Left cardiac atrium (tissue), 4 donors: ENCODE results near the gene IL37. TPM values are rescaled to one million over a fixed set of nuclear protein-coding genes. Genes with fewer than 3 reads are reported as not detected.

Source experiments
- ATAC-seq, 2 donors: fragments of 200-7000 bp; cut with Tn5 transposase; one replicate each; pipeline ENCODE4 v1.9.1; 2020; ENCODE audit warnings: mild to moderate bottlenecking in 2 of 2, moderate library complexity in 2 of 2
- DNase-seq: peaks from one replicate; pipeline ENCODE4 v3.0.0-alpha.2; 2020
- intact Hi-C, 2 donors: fragments of 100-400 bp; cut with DNase I; formaldehyde crosslinking; loops; one replicate each; pipeline versions ENCODE4 v1.14.1 to v1.15.1; 2022 to 2023
- total RNA-seq, 2 donors: library from RNA; stranded (reverse); fragmentation: NEBNext Ultra II Directional; extraction: Animal tissue kit (Norgen Biotek cat#: 25700); gene quantifications; one replicate each; pipeline ENCODE4 v1.2.1, GENCODE V29; 2021
- donor health status: DM: no; HTN: yes; CAD: no.
- donor health status: DM: no; HTN: yes; CAD: no; lungs with severe emphysema.
- donor health status: DM: yes; HTN: yes; CAD: no.
- donor health status: Dilated cardiomyopathy.

Gene IL37
- total RNA-seq, 2 donors from 2014 or later: not detected

DNA sequence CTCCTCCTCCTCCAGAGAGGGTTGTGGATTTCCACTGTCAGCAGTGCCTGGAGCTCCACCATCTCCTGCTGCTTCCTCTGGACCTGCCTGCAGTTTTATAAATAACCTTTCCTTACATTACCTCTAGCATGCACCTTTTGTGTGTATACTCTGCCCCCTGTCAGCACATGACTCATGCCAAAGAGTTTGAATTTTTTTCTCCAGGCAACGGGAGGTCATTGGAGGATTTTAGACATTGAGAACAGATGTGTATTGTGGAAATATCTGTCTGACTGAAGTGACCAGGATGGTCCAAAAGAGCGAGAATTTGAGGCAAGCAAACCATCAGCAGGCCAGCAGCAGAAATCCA is 31.7 kb downstream of the IL37 start:
- intact Hi-C loops: loop anchor here (5.0 to 10.0 kb wide), 2 partner anchors 190 to 198 kb away; no protein-coding TSS in a partner anchor
- ATAC-seq (no peak), DNase-seq (no peak)

DNA sequence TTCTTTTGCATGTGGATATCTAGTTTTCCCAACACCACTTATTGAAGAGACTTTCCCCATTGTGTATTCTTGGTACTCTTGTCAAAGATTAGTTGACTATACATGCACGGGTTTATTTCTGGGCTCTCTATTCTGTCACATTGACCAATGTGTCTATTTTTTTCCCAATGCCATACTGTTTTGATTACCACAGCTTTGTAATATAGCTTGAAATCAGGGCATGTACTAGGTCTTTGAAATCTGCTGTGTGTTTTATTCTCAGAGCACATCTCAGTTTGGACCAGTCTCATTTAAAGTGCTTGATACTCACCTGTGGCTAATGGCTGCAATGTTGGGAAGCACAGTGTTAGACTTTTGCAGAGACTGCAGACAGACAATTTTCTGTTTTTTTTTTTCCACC is 34.0 kb downstream of the IL37 start:
- ATAC-seq (no peak), DNase-seq (no peak)
- intact Hi-C loops: loop anchor here (5.0 to 10.0 kb wide), 2 partner anchors 193 to 200 kb away; no protein-coding TSS in a partner anchor

DNA sequence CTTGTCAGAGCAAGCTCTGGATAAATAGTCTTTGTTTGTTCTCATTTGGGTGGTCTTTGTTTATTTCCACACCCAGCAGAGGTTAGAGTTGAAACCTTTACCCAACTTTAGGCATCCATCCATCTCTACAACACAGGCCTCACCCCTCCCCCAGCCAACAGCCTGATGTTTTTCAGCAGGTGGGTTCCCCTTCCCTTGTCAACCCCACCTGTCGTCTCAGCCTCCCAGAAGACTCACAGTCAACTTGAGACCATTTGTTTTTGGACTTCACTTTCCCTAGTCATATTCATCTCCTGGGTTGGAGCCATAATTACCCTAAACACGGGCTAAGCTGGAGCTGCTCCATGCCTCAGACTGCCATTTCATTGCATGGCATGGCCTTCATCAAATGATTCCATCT is 35.1 kb downstream of the IL37 start:
- ATAC-seq: no peak

DNA sequence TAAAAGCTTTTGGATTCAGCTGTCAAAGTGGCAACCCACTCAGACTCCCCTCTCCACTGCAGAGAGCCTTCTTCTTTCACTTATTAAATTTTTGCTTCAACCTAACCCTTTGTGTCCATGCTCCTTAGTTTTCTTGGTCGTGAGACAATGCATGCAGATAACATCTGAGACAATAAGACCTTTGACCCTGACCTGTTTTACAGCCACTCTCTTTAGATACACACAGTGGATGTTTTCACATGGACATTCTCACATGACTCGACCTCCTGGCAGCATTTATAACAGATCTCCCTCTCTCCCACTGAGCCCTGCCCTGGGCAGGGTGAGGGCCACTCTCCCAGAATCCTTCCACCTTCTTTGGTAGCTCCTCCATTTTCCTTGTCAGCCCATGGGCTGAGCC is 36.4 kb downstream of the IL37 start:
- intact Hi-C loops: loop anchor here in 1 of 2 donors (10.0 kb wide), 1 partner anchor 203 kb away; no protein-coding TSS in a partner anchor
- DNase-seq (no peak), ATAC-seq (no peak)

More for the DNA sequence above, 35.1 kb downstream of the IL37 start:
- no peak for DNase-seq
- intact Hi-C loops: loop anchor here in 1 of 2 donors (10.0 kb wide), 1 partner anchor 201 kb away; no protein-coding TSS in a partner anchor

DNA sequence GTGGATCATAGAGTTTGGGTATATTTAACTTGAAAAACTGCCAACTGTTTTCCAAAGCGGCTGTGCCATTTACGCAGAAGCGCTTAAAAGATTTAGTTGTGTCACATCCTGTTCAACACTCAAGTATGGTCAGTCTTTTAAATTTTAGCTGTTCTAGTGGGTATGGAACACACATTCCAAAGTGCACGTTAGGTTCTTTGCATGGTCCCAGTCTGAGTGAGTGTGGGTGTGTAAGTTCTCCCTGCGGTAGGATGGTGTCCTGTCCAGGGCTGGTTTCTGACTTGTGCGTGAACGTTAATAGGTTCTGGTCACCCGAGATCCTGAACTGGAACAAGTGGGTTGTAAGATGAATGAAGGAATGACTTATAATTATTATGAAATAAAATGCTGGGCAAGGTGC is 38.5 kb downstream of the IL37 start:
- no peak for ATAC-seq
- DNase-seq: no peak
- intact Hi-C loops: loop anchor here in 1 of 2 donors (10.0 kb wide), 1 partner anchor 205 kb away; no protein-coding TSS in a partner anchor

DNA sequence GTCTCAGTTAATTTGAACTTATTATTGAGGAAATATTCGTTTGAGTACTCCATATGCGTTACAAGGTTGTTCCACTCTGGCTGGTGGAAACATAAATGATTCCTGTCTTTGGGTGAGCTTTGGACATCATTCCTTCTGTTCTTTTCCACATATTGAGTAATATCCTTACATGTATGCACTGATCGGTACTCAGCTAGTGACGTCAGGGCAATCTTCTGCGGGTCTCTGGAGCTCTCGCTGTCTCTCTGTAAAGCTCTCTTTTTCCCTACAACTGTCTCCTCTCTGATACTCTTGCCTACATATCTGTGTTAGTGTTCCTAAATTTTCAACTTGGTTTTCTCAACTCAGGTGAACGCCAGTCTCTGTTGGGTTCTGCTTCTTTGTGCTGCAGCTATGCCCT is 43.4 kb downstream of the IL37 start:
- ATAC-seq: no peak
- intact Hi-C loops: no loop called here

DNA sequence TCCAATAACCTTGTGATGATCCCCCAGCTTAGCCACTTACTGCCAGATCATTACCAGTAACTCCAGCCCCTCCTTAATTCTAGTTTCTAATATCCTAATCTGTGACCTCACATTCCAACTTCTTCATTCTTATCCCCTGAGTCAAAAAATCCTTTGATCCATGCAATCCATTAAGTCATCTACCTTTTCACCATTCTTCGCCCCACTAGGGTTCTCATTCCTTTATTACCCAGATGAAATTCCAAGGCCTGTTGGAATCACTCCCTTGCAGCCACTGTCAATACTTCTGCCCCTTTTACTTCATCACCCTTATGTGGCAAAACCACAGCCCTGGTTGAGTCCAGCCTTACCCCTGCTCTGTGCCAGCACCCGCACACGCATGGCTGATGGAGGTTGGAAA is 46.5 kb downstream of the IL37 start:
- intact Hi-C loops: no loop called here
- no peak for DNase-seq
- no peak for ATAC-seq

More for the DNA sequence above, 43.4 kb downstream of the IL37 start:
- no peak for DNase-seq

DNA sequence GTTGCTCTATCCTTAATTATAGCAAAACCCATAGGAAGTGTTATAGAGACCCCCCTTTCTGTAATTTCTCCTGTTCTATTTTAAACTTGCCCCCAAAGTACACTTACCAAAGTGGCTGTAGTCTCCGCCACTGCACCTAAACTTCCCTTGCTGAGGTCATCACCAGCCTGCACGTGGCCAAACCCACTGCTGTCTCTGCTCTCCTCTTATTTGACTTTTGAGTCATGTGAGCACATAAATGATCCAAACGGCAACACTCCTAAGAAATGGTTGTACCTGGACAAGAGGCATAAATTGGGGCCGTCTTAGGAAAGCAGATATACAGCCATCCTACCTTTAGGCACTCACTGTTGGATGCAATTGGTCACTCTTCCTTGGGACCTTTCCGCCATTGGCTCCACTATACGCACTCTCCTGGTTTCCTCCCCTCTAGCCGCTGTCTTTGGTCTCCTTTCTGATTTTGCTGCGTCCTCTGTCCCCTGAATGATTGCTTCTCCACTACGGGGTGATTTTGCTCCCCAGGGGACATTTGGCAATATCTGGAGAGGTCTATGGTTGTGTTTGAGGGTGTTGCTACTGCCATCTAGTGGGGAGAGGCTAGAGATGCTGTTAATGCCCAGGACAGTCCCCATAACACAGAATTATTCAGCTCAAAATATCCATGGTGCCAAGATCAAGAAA is 47.6 kb downstream of the IL37 start:
- DNase-seq: no peak
- ATAC-seq: peak; percentile 70 to 79
- intact Hi-C loops: loop anchor here in 1 of 2 donors (2.0 kb wide), 1 partner anchor 210 kb away; no protein-coding TSS in a partner anchor

DNA sequence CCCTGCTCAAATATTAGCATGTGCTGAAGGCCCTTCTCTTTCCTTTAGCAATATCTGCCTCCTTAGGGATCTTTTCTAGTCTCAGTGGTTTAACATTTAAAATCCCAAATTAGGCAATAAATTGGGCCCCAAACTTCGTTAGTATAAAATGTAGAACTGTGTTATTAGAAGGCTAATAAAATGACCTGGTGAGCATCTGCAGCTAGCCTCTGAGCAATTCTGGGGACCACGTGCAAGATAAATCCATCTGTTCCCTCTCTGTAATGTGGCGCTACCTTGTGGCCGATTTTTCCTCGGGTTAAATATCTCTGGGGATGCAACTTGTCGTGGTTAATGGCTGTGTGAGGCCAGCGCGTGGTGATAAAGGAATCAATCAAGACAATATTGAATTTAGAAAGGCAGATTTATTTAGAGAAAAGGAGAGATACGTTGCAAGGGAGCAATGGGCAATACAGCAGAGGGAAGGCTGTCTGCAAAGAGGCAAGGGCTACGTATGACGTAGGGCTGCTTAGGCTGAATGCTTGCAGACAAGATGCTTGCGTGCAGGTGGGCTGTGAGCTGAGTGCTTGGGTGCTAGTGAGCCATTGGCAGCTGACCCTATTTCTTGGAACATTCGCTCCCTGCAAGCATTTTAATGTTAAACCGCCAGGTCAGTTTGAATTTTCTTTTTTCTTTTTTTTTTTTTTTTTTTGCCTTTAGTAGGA is 48.3 kb downstream of the IL37 start:
- intact Hi-C loops: loop anchor here in 1 of 2 donors (2.0 kb wide), 1 partner anchor 210 kb away; no protein-coding TSS in a partner anchor
- ATAC-seq (no peak), DNase-seq (no peak)

DNA sequence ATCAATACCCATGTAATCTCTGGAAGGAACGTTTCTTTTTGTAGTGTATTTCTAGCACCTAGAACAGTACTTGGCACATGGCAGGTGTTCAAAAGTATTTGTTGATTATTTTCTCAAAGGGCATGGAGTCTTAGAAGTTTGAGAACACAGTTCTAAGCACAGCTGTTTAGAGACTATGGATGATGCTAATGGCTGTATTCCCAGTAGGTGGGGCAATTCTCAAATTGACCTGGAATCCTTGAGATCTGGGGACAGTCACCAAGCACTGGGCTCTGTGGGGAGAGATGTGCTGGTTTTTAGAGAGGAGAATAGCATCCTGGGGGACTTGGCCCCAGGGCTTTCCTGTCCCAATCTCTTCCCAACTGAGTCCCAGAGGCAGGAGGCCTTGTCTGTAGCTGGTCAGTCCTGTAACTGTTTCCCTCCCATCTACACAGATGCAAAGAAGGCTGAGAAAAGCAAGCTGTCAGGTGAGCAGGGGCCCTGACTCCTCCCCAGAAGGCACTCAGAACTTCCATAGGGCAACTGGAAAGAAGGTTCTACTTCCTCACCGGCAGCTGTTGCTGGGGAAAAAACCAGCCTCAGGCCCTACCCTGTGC is 49.4 kb downstream of the IL37 start:
- ATAC-seq: no peak
- intact Hi-C loops: no loop called here

DNA sequence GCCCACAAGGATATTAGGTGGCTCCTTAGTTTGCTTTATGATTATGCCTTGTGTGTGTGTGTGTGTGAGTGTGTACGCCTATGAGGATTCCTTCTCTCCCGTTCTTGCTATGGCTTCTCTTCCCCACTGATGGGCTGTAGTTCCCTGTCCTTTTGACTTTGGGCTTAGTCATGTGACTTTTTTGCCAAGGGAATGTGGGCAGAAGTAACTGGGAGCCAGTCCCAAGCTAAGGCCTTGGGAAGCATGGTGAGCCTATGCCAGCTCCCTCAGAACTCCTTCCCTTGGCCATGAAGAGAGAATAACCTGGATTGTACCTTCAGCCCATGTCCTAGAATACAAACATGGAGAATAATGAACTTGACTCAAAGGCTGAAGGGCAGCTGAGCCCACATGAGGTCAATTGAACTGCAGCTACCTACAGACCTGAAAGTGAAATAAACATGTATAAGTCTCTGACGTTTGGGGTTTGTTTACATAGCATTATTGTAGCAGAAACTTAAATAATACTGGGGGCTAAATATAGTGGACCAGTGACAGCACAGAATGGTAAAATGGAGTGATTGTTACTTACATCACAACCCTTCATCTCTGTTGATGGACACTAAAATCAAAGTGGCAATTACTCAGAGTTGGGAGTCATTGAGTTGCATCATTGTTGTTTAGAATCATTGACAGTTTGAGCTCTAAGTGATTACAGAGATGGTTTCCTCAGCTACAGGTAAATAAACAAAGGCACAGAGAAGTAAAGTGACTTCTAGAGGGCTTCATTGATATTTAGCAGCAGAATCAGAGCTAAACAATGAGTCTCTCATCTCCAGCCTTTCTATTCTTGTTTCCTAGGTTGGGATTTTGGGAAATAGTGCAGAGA is 51.6 kb downstream of the IL37 start:
- ATAC-seq (no peak), DNase-seq (no peak)
- intact Hi-C loops: no loop called here

More for the DNA sequence above, 49.4 kb downstream of the IL37 start:
- DNase-seq: no peak

DNA sequence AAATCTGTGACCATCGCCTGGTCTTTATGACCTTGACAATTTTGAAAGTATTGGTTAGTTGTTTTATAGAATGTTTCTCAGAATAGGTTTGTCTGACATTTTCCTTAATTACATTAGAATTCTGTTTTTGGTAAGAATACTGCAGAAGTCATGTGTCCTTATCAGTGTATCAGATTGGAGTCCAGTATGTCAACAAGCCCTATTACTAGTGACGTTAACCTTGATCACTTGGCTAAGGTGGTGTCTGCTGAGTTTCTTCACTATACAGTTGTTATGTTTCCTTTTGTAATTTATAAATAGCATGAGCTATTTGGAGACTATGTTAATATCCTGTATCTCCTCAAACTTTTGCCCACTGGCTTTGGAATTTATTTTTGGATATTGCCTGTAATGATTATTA is 56.1 kb downstream of the IL37 start:
- no peak for ATAC-seq
- intact Hi-C loops: no loop called here
- DNase-seq: no peak

Other genes starting within 250 kb of the IL37 start
- not detected for gene NT5DC4, start 190.1 kb upstream of the IL37 start, total RNA-seq
- under 1 TPM; 0.05 to 0.68 TPM for gene CKAP2L, start 146.6 kb upstream of the IL37 start, total RNA-seq
- gene IL1A, start 126.7 kb upstream of the IL37 start, total RNA-seq: not detected
- 1 to 10 TPM in 1 of 2 donors, under 1 TPM in 1; 0.59 to 2.2 TPM for gene IL1B, start 74.4 kb upstream of the IL37 start, total RNA-seq
- gene IL36G, start 66.8 kb downstream of the IL37 start, total RNA-seq: not detected
- not detected for gene IL36A, start 94.3 kb downstream of the IL37 start, total RNA-seq
- not detected for gene IL36B, start 141.7 kb downstream of the IL37 start, total RNA-seq
- not detected for gene IL36RN, start 148.0 kb downstream of the IL37 start, total RNA-seq
- not detected for gene IL1F10, start 156.8 kb downstream of the IL37 start, total RNA-seq
- gene IL1RN, start 216.4 kb downstream of the IL37 start, total RNA-seq: 1 to 10 TPM in 1 of 2 donors, under 1 TPM in 1; 0.60 to 1.5 TPM